Measurements from ENCODE around the gene NCEH1. TPM values are rescaled to one million over a fixed set of nuclear protein-coding genes. Genes with fewer than 3 reads are reported as not detected.
"Not testable (repeated sequence)": the region's sequence is repeated elsewhere in the genome, so short reads cannot be mapped to it uniquely, and the experiment has no call there.

The NCEH1 gene
- 3.0 TPM for polyA plus RNA-seq (2013, experiment 1 of 2)
- polyA plus RNA-seq (2013, experiment 2 of 2): 2.9 TPM

- peak within 1 kb of the TSS; percentile 75 for H3K4me3 ChIP-seq (ENCODE audit: low read length)
- no CpG with 5 or more reads among the region's 41 CpGs for WGBS (ENCODE audit: extremely low coverage, insufficient coverage, low lambda C conversion rate)
- H2BK120ac ChIP-seq (ENCODE audit: low read depth, low read length): no peak within 1 kb of the TSS
- no peak within 1 kb of the TSS for H2BK5ac ChIP-seq (ENCODE audit: low read length)
- H4K8ac ChIP-seq (ENCODE audit: low read depth, low read length): no peak within 1 kb of the TSS
- H3K4me1 ChIP-seq (ENCODE audit: control insufficient read depth, low read depth, low read length): peaks cover 2% of the 10 kb centered on the region
- peak within 1 kb of the TSS; percentile 78 for H3K56ac ChIP-seq (ENCODE audit: low read length)
- peak; percentile 98 for DNase-seq
- no peaks in the 10 kb centered on the region for H3K36me3 ChIP-seq (ENCODE audit: control insufficient read depth, insufficient read depth, low read length)
- H3K27ac ChIP-seq (ENCODE audit: low read depth, low read length): no peak within 1 kb of the TSS
- peak within 1 kb of the TSS; percentile 93 for H3K4me2 ChIP-seq (ENCODE audit: low read length)
- peak within 1 kb of the TSS; percentile 73 for H3K9ac ChIP-seq (ENCODE audit: low read length)
- no peak within 1 kb of the TSS for H2BK15ac ChIP-seq (replicated peaks; ENCODE audit: low read depth)
- H3K79me2 ChIP-seq (ENCODE audit: control insufficient read depth, insufficient read depth, low read length): no peaks in the 10 kb centered on the region
- H2AK5ac ChIP-seq (ENCODE audit: low read length): no peak within 1 kb of the TSS
- H3K4ac ChIP-seq (ENCODE audit: low read depth, low read length): no peak within 1 kb of the TSS
- H3K79me1 ChIP-seq (ENCODE audit: low read length): no peaks in the 10 kb centered on the region
- no peak within 1 kb of the TSS for H3K23ac ChIP-seq (ENCODE audit: low read length)
- H4K5ac ChIP-seq (ENCODE audit: low read length): peak within 1 kb of the TSS; percentile 36
- no peak within 1 kb of the TSS for H3K18ac ChIP-seq (ENCODE audit: low read length)
- no peaks in the 10 kb centered on the region for H3K27me3 ChIP-seq (ENCODE audit: insufficient read depth, low read length, poor library complexity)
Measured at GRCh38 chr3:172710664-172711453, at the start of gene NCEH1. TSS of gene NCEH1 (minus strand) at chr3:172711067. CDS start at chr3:172710984, 83 bp downstream.

- H4K8ac ChIP-seq (ENCODE audit: low read depth, low read length); DNase-seq; H3K23ac ChIP-seq (ENCODE audit: low read length); H3K56ac ChIP-seq (ENCODE audit: low read length); H3K79me1 ChIP-seq (ENCODE audit: low read length); H2BK5ac ChIP-seq (ENCODE audit: low read length); H3K4me2 ChIP-seq (ENCODE audit: low read length); H2BK15ac ChIP-seq (replicated peaks; ENCODE audit: low read depth); H3K27me3 ChIP-seq (ENCODE audit: insufficient read depth, low read length, poor library complexity); H3K4me1 ChIP-seq (ENCODE audit: control insufficient read depth, low read depth, low read length); H3K4ac ChIP-seq (ENCODE audit: low read depth, low read length); H3K18ac ChIP-seq (ENCODE audit: low read length); H3K79me2 ChIP-seq (ENCODE audit: control insufficient read depth, insufficient read depth, low read length); H2BK120ac ChIP-seq (ENCODE audit: low read depth, low read length); H4K5ac ChIP-seq (ENCODE audit: low read length); H3K27ac ChIP-seq (ENCODE audit: low read depth, low read length); H3K4me3 ChIP-seq (ENCODE audit: low read length); H2AK5ac ChIP-seq (ENCODE audit: low read length); H3K36me3 ChIP-seq (ENCODE audit: control insufficient read depth, insufficient read depth, low read length); H3K9ac ChIP-seq (ENCODE audit: low read length): not testable (repeated sequence)
- WGBS (ENCODE audit: extremely low coverage, insufficient coverage, low lambda C conversion rate): 100% methylated on average over 1 of the region's 6 CpGs
Measured at GRCh38 chr3:172760416-172760815, 49.5 kb upstream of the NCEH1 start.

GRCh38 chr3:172753125-172753524 lies 42.3 kb upstream of the NCEH1 start:
- no peak overlapping the region for H3K18ac ChIP-seq (ENCODE audit: low read length)
- no peaks in the 10 kb centered on the region for H3K27me3 ChIP-seq (ENCODE audit: insufficient read depth, low read length, poor library complexity)
- no peak overlapping the region for H2BK120ac ChIP-seq (ENCODE audit: low read depth, low read length)
- H3K27ac ChIP-seq (ENCODE audit: low read depth, low read length): no peak overlapping the region
- H3K23ac ChIP-seq (ENCODE audit: low read length): no peak overlapping the region
- no peak overlapping the region for H2BK15ac ChIP-seq (replicated peaks; ENCODE audit: low read depth)
- H3K4me1 ChIP-seq (ENCODE audit: control insufficient read depth, low read depth, low read length): no peaks in the 10 kb centered on the region
- no peaks in the 10 kb centered on the region for H3K36me3 ChIP-seq (ENCODE audit: control insufficient read depth, insufficient read depth, low read length)
- H3K79me2 ChIP-seq (ENCODE audit: control insufficient read depth, insufficient read depth, low read length): peaks cover 31% of the 10 kb centered on the region
- peaks cover 2% of the 10 kb centered on the region for H3K79me1 ChIP-seq (ENCODE audit: low read length)
- H2BK5ac ChIP-seq (ENCODE audit: low read length): no peak overlapping the region
- no peak overlapping the region for H3K4me3 ChIP-seq (ENCODE audit: low read length)
- no peak overlapping the region for H3K9ac ChIP-seq (ENCODE audit: low read length)
- H4K8ac ChIP-seq (ENCODE audit: low read depth, low read length): peak overlapping the region; percentile 76
- no peak overlapping the region for H3K4me2 ChIP-seq (ENCODE audit: low read length)
- WGBS (ENCODE audit: extremely low coverage, insufficient coverage, low lambda C conversion rate): no CpG with 5 or more reads among the region's 1 CpG
- H3K56ac ChIP-seq (ENCODE audit: low read length): no peak overlapping the region
- no peak for DNase-seq
- no peak overlapping the region for H3K4ac ChIP-seq (ENCODE audit: low read depth, low read length)
- H2AK5ac ChIP-seq (ENCODE audit: low read length): no peak overlapping the region
- H4K5ac ChIP-seq (ENCODE audit: low read length): no peak overlapping the region

GRCh38 chr3:172752651-172753050 lies 41.8 kb upstream of the NCEH1 start:
- H3K4ac ChIP-seq (ENCODE audit: low read depth, low read length): no peak overlapping the region
- H3K36me3 ChIP-seq (ENCODE audit: control insufficient read depth, insufficient read depth, low read length): no peaks in the 10 kb centered on the region
- H3K4me3 ChIP-seq (ENCODE audit: low read length): no peak overlapping the region
- DNase-seq: no peak
- no peak overlapping the region for H3K23ac ChIP-seq (ENCODE audit: low read length)
- no peak overlapping the region for H4K8ac ChIP-seq (ENCODE audit: low read depth, low read length)
- H2BK120ac ChIP-seq (ENCODE audit: low read depth, low read length): no peak overlapping the region
- no peaks in the 10 kb centered on the region for H3K27me3 ChIP-seq (ENCODE audit: insufficient read depth, low read length, poor library complexity)
- no peak overlapping the region for H4K5ac ChIP-seq (ENCODE audit: low read length)
- no peak overlapping the region for H3K56ac ChIP-seq (ENCODE audit: low read length)
- H3K79me1 ChIP-seq (ENCODE audit: low read length): peaks cover 2% of the 10 kb centered on the region
- H2BK15ac ChIP-seq (replicated peaks; ENCODE audit: low read depth): no peak overlapping the region
- H2BK5ac ChIP-seq (ENCODE audit: low read length): no peak overlapping the region
- H3K4me2 ChIP-seq (ENCODE audit: low read length): no peak overlapping the region
- no peak overlapping the region for H3K18ac ChIP-seq (ENCODE audit: low read length)
- no peak overlapping the region for H3K27ac ChIP-seq (ENCODE audit: low read depth, low read length)
- no peak overlapping the region for H3K9ac ChIP-seq (ENCODE audit: low read length)
- WGBS (ENCODE audit: extremely low coverage, insufficient coverage, low lambda C conversion rate): no CpG with 5 or more reads among the region's 1 CpG
- H3K79me2 ChIP-seq (ENCODE audit: control insufficient read depth, insufficient read depth, low read length): peaks cover 31% of the 10 kb centered on the region
- H3K4me1 ChIP-seq (ENCODE audit: control insufficient read depth, low read depth, low read length): no peaks in the 10 kb centered on the region
- H2AK5ac ChIP-seq (ENCODE audit: low read length): no peak overlapping the region

- Histone ChIP-seq H2AK5ac (ENCODE audit: low read length) (no peak overlapping the region), H3K9ac (ENCODE audit: low read length) (peak overlapping the region; percentile 83), H3K79me2 (ENCODE audit: control insufficient read depth, insufficient read depth, low read length) (peaks cover 31% of the 10 kb centered on the region), H3K27ac (ENCODE audit: low read depth, low read length) (peak overlapping the region; percentile 71), H3K23ac (ENCODE audit: low read length) (no peak overlapping the region), H2BK15ac (replicated peaks; ENCODE audit: low read depth) (no peak overlapping the region), H3K18ac (ENCODE audit: low read length) (peak overlapping the region; percentile 54), H3K4me2 (ENCODE audit: low read length) (peak overlapping the region; percentile 17), H3K36me3 (ENCODE audit: control insufficient read depth, insufficient read depth, low read length) (no peaks in the 10 kb centered on the region), H3K79me1 (ENCODE audit: low read length) (peaks cover 2% of the 10 kb centered on the region), H3K56ac (ENCODE audit: low read length) (peak overlapping the region; percentile 97), H3K4me1 (ENCODE audit: control insufficient read depth, low read depth, low read length) (no peaks in the 10 kb centered on the region), H3K4ac (ENCODE audit: low read depth, low read length) (peak overlapping the region; percentile 97), H2BK120ac (ENCODE audit: low read depth, low read length) (peak overlapping the region; percentile 67), H3K27me3 (ENCODE audit: insufficient read depth, low read length, poor library complexity) (no peaks in the 10 kb centered on the region), H3K4me3 (ENCODE audit: low read length) (peak overlapping the region; percentile 70), H2BK5ac (ENCODE audit: low read length) (no peak overlapping the region), H4K5ac (ENCODE audit: low read length) (no peak overlapping the region), H4K8ac (ENCODE audit: low read depth, low read length) (no peak overlapping the region)
- WGBS (ENCODE audit: extremely low coverage, insufficient coverage, low lambda C conversion rate): no CpG with 5 or more reads among the region's 14 CpGs
- peak; percentile 56 for DNase-seq
Measured at GRCh38 chr3:172751175-172751704, 40.4 kb upstream of the NCEH1 start.

All from mesendoderm (in vitro differentiated cells).